NCI-H146 treated with DMSO at 0.1 percent for 48 hours (cell line): ENCODE measurements around the gene SEC62.
"Not testable (repeated sequence)": the region's sequence is repeated elsewhere in the genome, so short reads cannot be mapped to it uniquely, and the experiment has no call there.

Experiments used
- DNase-seq: peaks from one replicate; lab custom pipeline; 2025; ENCODE audit not compliant: unreplicated experiment; lab: John Stamatoyannopoulos, UW

SEC62 gene

GRCh38 chr3:170012683-170013400 lies 46.2 kb downstream of the SEC62 start:
- peak; percentile 71 for DNase-seq

- no peak for DNase-seq
These were observed 49.5 kb downstream of the SEC62 start for GRCh38 chr3:170016057-170016456.

- not testable (repeated sequence) for DNase-seq
These were observed 52.7 kb downstream of the SEC62 start for GRCh38 chr3:170019306-170019705.

GRCh38 chr3:170021083-170021482 lies 54.5 kb downstream of the SEC62 start:
- no peak for DNase-seq

- no peak for DNase-seq
These were observed 55.7 kb downstream of the SEC62 start for GRCh38 chr3:170022336-170022735.

- no peak for DNase-seq
These were observed 56.6 kb downstream of the SEC62 start for GRCh38 chr3:170023165-170023564.

GRCh38 chr3:170024581-170024980 lies 58.0 kb downstream of the SEC62 start:
- DNase-seq: no peak

- no peak for DNase-seq
These were observed 60.9 kb downstream of the SEC62 start for GRCh38 chr3:170027233-170028102.

GRCh38 chr3:170033489-170033888 lies 66.9 kb downstream of the SEC62 start:
- no peak for DNase-seq

GRCh38 chr3:170037463-170038433 lies 71.1 kb downstream of the SEC62 start, which contains the start of gene GPR160:
GPR160 (plus strand) TSS chr3:170037995; CDS start chr3:170083973, 45,978 bp downstream.
- peak; percentile 93 for DNase-seq

- peak; percentile 49 for DNase-seq
These were observed 72.0 kb downstream of the SEC62 start for GRCh38 chr3:170038434-170039110.

- DNase-seq: no peak
These were observed 73.8 kb downstream of the SEC62 start for GRCh38 chr3:170040418-170040817.

- no peak for DNase-seq
These were observed 76.9 kb downstream of the SEC62 start for GRCh38 chr3:170043506-170043905.

- DNase-seq: no peak
These were observed 77.7 kb downstream of the SEC62 start for GRCh38 chr3:170044271-170044670.

- DNase-seq: no peak
These were observed 78.2 kb downstream of the SEC62 start for GRCh38 chr3:170044795-170045244.

- DNase-seq: no peak
These were observed 79.9 kb downstream of the SEC62 start for GRCh38 chr3:170046269-170047132.

GRCh38 chr3:170047133-170047404 lies 80.5 kb downstream of the SEC62 start:
- no peak for DNase-seq
